HG02759 (cell line): ENCODE data around the gene SLC38A2.

Source experiments
- ATAC-seq: cut with Tn5 transposase; IDR thresholded peaks from one replicate; pipeline ENCODE4 v1.9.1; 2021; ENCODE audit warnings: mild to moderate bottlenecking, moderate library complexity; ENCODE audit not compliant: unreplicated experiment

The SLC38A2 gene

GRCh38 chr12:46362895-46363581 lies 9.5 kb downstream of the SLC38A2 start:
- no peak for ATAC-seq

DNA sequence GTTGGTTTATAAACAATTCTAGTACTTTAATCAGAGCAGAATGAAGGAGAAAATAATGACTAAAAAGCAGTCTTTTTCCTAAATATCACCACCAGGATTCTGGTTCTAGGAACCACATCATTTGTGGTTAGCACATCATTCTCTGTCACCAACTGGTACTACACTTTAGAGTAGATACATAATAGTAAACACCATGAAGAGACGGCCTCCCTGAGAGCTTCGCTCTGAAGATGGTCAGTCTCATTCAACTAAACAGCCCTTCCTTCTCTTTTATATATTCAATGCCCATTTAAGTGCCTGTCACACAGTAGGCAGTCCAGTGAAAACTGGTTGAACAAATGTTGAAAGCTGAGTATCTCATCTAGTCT lies 10.9 kb downstream of the SLC38A2 start:
- ATAC-seq = no peak

GRCh38 chr12:46360908-46361666 lies 11.5 kb downstream of the SLC38A2 start:
- peak; percentile 59 for ATAC-seq

GRCh38 chr12:46360370-46360769 lies 12.2 kb downstream of the SLC38A2 start:
- ATAC-seq = no peak

DNA sequence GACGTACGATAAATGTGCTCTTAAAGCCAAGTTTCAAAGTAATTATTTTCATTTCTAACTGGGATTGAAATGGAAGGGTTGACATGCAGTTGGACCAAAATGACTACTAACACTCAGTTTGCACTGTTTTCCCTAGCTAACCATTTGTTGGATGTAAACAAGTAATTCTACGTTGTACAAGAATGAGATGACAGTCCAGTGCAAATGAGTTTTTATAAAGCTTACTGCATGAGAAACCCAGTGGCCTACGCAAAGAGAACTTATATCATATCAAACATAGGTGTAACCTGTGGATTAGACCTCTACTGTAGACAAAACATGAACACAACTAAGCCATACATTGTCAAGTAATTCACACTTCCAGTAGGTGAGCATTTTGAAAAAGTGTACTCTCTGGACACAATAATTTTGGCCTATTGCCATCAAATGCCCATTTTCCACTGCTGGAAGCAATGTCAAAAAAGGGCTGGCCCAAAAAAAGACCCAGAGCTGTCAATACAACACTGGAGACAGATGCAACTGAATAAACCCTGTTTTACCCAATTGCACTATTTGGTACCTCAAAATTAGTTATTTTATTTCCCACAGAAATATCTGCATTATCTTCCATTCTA lies 12.8 kb downstream of the SLC38A2 start:
- no peak for ATAC-seq

DNA sequence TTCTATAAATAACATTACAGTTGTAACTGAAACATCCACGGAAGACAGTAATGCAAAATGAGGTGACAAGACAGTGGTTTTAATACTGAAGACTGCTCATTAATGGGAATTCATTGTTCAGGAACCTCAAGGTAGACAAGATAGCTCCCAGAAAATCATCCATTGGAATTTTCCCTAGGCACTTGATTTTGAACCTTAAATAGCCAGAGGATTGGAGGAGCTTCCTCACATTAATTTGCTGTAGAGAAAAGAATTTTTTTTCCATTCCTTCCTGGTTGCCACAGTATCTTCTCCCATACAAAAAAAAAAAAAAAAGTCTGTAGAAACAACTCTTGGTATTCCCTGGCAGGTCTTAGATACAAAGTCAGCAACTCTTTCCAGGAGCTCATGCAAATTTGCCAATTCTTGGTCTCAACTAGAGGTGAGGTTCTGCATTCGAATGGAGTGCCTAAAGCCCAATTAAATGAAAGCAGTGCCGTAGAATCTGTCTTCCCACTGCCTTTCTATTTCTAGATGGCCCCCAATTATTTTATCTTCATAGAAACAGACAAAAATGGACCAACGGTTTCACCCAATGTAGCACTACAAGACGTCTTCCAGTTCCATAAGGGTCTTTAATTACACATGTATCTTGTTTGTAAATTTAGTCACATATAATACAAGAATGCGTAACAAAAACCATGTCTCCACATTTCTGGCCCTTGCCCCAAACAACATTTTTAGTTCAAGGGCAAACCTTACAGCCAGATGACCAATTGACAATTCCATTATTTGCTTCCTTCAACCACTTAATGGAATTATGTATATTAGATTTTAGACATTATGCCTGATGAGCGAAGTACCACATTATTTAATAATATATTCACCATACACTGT lies 13.5 kb downstream of the SLC38A2 start:
- no peak for ATAC-seq

GRCh38 chr12:46358325-46358700 lies 14.3 kb downstream of the SLC38A2 start:
- ATAC-seq = no peak

DNA sequence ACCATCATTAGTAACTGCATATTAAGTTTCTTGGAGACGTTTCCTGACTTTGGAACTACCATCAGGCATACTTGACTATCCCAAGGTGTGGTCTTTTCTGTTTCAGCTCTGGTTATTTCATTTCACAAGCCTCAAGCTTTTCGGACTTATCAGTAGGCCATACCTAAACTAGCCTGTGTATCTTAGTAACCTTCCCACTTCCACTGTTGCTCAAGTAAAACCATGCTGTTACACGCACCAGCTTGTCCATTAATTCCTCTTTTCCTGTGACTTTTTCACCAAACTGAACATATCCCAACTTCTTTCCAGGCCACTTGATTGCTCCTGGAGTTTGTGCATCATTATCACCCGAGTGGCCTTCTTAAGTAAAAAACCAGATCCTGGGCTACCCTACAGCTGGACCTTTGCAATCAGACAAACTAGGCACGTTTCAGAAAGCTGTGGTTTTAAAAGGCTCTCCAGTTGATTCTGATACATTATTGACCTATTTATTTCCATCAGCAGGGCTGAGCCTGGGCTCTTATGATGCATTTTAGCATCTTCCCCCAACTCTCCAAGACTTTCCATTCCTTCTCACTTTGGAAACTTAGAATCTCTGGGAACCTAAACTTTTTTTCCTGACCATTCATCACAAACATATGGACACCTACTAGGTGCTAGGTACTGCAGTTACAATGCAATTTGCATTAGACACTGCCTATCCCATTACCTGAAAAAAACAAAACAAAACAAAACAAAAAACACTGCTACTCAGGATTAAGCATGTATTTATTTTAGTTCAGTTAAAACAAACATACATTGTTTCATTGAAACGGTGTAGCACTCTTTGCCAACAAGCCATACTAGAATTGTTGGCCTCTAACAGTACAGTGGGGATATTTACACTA lies 14.9 kb downstream of the SLC38A2 start:
- ATAC-seq = no peak

- no peak for ATAC-seq
These were observed 15.7 kb downstream of the SLC38A2 start for GRCh38 chr12:46356655-46357437.

DNA sequence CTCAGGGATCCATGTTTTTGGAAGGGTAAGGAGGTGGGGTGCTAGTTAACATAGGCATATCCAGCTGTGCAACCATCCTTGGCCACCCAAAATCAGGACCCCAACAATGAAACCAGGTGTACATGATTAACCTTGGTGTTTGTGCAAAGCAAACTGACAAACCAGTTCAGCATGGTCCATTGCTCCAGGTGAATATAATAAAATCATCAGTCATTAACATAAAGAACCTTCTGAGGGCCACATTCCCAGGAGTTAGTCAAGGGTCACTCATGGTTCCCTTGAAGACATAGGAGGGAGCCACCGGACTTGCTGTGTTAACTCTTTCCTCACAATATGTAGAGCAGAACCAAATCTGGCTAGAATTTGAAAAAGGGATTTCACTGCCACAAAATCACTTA lies 17.8 kb downstream of the SLC38A2 start:
- ATAC-seq = no peak

GRCh38 chr12:46354111-46354801 lies 18.3 kb downstream of the SLC38A2 start:
- ATAC-seq = no peak

DNA sequence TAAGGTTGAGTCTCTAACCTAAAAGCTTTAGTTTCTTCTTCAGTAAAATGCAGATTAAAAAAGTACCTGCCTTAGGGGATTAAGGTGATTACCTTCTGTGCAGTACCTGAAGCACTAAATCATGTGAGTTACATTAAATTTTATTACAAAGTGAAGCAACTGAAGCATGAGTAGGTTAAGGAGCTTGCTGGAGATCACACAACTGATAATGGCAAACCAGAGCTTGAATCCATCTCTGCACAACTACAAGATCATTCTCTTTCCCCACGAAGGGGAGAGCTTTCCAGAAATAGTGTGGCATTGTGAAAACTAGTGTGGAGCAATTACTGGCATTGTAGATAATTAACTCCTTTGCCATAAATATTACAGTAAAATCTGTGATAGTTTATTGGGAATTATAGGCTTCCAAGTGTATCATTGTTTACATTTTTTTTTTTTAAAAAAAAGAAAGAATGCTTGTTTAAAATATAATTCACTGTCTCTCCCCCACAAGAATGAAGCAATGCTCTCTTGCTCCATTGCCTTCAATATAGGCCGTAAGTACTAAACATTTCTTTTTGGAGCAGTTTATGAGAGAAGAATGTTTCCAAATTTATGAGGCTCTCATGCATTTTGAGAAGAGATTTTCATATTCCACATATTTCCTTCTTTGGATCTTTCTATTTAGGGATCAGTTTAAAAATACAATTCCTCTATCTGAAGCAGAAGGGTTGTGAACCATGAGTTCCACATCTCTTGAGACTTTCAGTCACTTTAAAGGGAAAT lies 20.5 kb downstream of the SLC38A2 start:
- no peak for ATAC-seq

DNA sequence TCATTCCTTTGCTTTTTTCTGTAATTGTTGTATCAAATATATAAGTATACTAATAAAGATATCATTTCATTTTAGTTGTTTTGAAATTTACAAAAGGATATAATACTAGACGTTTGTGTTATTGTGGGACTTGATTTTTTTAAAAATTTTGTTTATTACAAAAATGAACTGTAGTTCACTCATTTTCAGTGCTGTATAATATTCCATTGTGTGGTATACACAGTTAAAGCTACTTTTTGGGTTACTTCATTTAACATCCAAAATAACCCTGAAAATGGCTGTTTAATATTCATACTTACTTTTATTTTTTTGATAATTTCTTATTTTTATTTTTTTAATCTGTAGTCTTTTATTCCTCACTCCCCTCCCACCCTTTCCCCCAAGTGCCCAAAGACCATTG lies 21.4 kb downstream of the SLC38A2 start:
- ATAC-seq = no peak

- no peak for ATAC-seq
These were observed 23.3 kb downstream of the SLC38A2 start for GRCh38 chr12:46349253-46349652.

- no peak for ATAC-seq
These were observed 29.3 kb downstream of the SLC38A2 start for GRCh38 chr12:46343118-46343852.

GRCh38 chr12:46342562-46343033 lies 30.0 kb downstream of the SLC38A2 start:
- ATAC-seq = peak; percentile 55

DNA sequence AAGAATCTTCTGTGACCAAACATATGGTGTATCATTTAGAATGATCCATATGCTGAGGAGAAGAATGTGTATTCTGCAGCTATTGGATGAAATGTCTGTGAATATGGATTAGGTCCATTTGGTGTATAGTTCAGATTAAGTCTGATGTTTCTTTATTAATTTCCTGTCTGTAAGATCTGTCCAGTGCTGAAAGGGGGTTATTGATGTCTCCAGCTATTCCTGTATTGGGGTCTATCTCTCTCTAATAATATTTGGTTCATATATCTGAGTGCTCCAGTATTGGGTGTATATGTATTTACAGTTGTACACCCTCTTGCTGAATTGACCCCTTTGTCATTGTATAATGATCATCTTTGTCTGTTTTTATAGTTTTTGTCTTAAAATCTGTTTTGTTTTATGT lies 33.5 kb downstream of the SLC38A2 start:
- no peak for ATAC-seq
